CD4-positive, alpha-beta T cell treated with Interleukin-6 at 100 ng/mL for 8 hours (primary cell): Measurements from ENCODE around the gene SDF2.
"Not testable (repeated sequence)": the region's sequence is repeated elsewhere in the genome, so short reads cannot be mapped to it uniquely, and the experiment has no call there.

Experiments used
- DNase-seq: peaks from one replicate; pipeline ENCODE4 v3.0.0-alpha.2; 2020; ENCODE audit warnings: mixed read lengths, low spot score

SDF2 gene

DNA sequence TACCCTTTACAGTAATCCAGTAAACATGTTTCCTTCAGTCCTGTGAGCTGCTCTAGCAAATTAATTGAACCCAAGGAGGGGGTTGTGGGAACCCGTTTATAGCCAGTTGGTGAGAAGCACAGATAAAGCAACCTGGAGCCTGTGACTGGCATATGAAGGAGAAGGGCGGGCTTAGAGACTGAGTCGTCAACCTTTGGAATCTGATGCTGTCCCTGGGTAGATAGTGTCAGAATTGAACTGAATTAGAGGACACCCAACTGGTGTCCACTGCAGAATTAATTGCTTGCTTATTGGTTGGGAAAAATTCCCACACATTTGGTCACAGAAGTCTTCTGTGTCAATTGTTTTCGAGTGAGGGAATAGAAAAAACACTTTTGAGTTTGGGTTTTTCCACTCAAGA lies 34.9 kb downstream of the SDF2 start:
- no peak for DNase-seq

DNA sequence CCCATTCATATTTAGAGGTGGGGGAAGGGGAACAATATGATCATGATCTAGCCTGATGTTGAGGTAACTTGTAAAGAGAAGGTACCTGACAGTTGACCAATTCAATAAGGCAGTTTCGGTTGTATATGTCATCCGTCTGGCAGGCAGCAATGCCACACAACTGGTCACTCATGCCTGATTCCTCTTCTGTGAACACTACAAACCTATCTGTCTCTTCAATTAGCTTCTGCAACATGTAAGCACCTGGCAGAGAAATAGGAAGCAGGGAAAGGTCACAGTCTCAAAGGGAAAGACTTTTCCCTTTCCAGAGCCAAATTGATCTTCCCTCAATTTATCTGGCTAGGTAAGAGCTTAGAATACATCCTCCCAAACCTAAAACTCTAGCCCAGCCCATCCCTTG lies 37.6 kb downstream of the SDF2 start:
- DNase-seq: no peak

DNA sequence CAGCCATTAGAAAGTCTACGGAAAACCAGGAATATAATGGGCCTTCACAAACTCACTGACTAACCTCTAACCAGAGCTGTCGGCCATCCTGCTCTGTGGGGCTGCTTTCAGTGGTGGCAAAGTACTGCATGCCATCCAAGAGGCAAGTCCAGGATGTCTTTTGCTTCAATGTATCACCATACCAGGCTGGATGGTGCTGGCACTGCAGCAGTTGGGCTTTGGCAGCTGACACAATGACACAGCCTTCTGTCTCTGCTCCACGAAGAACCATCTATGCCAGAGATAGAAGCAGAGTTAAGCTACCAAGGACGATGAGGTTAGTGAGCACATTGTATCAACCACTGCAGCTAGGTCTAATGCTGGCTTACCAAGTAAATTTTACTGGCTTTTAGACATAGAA lies 38.0 kb downstream of the SDF2 start:
- DNase-seq: no peak

DNA sequence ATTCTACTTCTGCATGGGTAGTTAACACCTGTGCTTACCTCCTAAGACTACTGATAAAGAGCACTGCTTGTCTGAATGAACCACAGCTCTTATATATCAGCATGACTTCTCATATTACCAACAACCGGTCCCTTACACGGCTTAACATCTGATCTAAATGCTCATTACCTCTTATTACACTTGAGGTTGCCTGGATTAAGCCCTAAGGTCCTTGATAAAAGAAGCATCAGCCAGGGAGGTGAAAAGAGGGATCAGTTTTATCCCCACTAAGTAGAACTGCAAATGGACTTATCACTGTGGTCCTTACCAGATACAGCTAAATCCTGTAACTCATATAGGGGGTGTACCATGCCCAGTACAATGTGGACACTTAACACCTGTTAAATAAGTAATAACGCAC lies 39.5 kb downstream of the SDF2 start:
- DNase-seq: no peak

DNA sequence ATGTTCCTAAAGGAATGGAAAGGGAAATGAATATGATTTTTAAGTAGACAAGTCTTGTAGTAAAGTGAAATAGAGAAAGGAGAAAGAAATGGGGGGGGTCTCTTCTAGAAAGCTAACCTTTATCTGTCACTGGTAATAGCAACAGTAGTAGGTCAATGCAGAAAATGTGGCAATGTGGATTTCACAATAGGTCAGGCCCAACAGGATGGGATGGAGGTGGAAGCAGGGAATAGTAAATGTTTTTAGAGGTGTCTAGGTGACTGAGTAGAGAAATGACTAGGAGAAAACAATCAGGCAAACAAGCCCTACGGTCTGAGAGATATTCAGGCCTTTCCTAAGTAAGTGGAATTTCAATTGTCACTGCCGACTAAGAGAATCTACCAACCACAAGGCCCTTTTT lies 41.7 kb downstream of the SDF2 start:
- DNase-seq: no peak

DNA sequence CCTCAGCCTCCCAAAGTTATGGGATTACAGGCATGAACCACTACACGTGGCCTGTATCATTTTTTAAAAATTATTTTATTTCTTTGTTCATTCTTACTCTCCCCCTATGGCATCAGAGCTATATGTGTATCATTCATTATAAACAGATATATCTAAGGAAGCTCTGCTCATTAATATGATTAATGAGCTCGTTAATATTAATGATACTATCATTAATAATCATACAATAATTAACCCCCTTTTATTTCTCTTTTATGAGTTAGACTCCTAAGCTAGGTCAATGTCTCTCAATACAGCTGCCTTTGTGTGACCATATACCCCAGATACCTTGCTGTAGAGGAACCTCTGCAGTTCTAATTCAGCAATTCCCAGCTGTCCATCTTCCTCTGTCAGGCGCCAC lies 43.2 kb downstream of the SDF2 start:
- no peak for DNase-seq

DNA sequence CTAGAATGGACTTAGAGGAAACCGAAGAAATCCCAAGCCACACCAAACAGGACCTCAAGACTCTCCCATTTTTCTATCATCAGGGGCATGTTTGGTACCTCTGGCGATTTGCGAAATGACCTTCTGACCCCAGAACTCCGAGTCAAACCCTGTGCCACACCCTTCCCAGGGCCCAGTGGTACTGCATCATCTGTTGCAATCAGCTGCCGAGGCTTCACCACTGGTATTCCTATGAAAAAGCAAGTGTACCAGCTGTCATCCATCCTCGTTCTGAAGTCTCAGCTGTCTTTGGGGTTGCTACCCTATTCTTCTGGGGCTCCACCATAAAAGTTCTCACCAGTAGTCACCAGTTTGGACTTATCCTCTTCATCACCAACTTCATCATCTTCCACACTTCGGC lies 45.4 kb downstream of the SDF2 start:
- no peak for DNase-seq

DNA sequence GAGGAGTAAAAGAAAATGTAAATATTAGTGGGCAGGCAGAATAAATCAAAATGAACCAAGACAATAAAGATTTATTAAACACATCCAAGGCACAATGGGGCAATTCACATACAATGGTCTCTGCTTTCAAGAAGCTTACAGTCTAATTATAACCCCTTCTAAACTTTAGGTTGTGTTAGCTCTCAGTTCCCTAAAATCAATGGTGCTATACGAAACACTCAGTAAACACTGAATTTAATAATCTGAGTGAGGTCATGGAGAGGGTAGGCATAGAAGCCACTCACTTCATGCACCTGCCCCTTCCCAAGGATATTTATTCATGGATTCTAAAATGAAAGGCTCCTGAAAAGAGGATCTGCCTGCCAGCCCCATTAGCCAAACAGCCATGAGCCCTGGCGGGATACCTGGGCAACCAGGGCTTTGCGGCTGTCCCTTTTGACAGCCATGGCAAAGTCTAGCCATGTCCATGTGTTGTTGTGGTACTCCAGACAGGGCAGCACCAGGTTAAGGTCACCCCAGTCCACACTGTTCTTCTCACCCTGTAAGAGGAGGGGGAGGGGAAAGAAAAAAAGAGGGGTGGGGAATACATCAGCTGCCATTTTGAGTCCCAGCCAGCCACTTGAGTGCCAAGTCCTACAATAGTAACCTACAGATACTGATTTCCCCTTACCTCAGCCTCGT lies 46.3 kb downstream of the SDF2 start:
- DNase-seq: no peak

DNA sequence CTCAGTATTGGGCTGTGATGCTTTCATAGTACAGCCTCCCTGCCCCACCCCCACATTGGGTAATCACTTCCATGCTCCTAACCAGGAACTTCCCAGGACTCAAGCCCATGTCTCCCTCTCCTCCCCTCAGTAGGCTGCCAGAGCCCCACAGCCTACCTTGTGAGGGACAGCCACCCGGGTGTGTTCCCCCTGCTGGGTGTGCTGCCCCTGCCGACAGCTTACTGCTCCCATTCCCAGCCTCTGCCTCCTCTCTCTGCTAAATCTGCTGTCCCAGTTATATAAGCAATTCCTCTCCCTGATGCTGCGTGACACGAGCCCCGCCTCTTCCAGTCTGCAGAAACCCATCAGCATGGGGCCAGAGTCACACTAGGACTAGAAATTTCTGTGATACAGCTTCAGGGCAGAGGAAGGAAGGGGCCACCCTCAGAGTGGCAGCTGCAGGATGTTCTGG lies 47.8 kb downstream of the SDF2 start, which contains the start of gene RSKR:
Gene RSKR (minus strand): TSS at position 255 of the 451 bp plus-strand sequence. CDS start 24 bp downstream, at position 231.
- no peak for DNase-seq

DNA sequence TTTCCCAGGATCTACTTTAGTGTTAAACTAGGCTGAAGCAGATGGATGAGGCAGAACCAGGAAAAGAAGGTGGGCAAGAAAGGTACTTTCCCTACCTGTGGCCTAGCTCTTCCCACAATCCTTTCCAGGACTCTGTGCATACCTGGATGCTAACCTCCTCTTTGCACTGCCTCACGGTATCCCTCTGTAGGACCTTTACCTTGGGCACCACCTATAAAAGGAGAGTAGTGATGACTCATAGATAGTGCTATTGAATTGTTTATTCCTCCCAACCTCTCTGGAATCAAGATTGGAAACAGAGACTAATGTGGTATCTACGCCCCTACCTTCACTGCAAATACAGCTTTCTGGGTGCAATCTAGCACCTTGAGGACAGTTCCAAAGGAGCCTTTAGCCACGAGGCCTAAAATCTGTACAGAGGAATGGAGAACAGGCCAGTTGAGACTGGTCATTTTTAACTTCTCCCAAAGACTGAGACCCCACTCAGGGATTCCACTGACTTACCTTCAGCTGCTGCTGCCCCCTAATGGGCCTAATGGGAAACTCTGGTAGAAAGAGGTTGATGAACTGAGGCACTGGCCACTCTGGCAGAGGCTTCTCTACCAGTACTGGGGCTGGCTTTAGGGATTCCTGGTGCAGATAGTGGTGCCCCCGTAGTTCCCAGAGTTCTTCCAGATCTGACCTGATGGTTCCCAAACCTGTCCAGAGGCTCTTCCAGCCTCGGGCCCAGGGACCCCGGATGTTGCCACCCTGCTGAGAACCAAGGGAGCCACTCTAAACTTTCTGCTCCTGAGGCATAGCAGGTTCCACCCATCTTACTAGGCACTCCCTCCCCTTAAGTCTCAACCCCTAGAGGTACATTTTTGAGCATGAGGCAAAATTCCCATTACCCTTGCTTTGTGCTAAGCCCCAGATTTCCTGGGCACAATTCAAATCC lies 48.5 kb downstream of the SDF2 start:
- peak; percentile 32 for DNase-seq

DNA sequence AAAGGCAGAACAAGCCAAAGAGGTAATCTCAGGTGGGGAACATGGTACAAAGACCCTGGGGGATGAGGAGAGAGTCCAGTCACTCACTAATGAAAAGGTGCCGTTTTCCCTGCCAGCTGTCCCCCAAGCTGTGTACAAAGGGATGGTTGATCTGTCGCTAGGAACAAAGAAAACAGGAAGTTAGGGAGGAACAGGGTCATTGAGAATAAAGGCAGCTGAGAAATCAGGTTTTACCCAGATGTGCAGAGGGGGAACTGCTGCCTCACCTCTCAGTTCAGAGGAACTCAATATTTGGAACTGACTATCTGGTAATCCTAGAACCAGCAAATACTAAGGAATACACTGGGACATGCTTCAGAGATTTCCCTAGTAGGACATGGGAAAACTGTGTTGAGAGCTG lies 49.2 kb downstream of the SDF2 start:
- no peak for DNase-seq

DNA sequence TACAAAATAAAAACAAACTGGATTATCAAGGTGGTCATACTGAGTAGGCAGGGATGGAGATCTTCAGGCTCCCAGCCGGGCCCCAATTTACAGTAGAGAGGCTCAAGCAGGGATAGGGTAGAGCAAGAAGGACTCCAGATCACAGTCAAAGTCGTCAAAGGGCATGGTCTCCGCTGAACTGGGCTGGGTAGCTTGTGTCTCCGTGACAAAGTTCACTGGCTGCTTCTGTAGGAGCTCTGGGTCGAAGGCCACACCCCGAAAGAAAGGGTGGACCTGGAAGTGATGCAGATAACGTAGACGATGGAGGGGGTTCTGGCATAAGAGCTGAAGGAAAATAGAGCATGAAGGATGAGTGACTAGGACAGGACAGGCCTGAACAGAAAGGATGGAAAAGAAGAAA lies 51.3 kb downstream of the SDF2 start:
- DNase-seq: no peak

DNA sequence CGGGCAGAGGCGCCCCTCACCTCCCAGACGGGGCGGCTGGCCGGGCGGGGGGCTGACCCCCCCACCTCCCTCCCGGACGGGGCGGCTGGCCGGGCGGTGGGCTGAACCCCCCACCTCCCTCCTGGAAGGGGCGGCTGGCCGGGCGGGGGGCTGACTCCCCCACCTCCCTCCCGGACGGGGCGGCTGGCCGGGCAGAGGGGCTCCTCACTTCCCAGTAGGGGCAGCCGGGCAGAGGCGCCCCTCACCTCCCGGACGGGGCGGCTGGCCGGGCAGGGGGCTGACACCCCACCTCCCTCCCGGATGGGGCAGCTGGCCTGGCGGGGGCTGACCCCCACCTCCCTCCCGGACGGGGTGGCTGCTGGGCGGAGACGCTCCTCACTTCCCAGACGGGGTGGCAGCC lies 57.7 kb downstream of the SDF2 start:
- not testable (repeated sequence) for DNase-seq

DNA sequence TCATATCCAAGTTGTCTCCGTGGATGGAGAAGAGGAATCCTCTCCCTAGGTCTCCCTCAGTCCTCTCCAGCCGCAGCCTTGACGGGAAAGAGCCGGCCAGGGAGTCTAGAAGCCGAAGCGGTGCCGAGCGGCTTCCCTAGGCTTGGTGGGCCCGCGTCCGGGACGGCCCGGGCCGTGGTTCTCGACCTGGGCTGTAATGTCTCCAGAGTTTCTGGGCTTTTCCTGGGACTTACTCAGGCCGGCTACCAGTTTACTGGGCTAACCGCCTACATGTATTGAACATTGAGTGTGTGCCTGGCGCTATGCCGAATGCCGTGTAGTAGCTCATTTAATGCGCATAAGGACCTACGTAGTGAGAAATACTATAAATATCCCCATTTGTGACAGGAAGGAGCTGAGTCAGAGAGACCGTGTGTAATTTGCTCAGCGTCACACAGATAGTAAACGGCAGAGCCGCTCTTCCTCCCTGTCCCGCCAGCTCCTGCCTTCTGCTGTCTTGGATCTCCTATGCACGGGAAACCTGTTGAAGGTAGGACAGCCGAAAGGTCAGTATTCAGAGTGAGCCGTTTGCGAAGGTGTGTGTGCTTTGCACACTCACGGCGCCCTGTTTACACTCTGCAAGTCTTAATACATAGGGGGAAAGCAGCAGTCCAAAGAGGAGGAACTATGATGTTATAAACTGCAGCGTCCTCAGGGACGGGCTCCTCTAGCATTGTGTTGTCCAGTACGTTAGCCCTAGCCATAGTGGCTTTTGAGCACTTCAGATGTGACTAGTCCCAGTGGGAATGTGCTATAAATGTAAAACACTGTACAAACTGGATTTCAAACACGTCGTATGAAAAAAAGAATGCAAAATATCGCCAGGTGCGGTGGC lies 62.2 kb downstream of the SDF2 start:
- peak; percentile 53 for DNase-seq

DNA sequence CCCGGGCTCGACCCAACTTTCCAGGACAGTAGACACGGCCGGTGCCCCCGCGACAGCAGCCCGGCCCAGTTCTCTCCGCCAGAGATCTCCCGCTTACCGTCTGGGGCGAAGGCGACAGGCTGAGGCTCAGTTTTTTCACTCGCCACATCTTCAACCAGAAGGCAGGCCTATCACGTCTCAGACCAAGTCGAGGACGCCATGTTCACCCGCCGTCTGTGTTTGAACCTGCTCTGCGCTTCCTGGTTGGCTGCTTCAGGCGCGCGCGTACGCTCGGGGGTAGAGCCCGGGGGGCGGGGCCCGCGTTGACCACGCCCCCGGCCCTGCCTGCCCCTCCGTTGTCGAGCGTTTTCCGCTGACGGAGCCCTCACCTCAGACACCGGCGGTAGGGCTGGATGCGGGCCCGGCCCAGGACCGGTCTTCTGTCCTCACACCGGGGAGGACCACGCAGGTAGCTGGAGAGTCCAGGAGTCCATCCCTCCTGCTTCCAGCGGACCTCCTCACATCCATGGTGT lies 62.9 kb downstream of the SDF2 start, which contains the start of gene SPAG5:
Gene SPAG5 (minus strand): TSS at position 227 of the 512 bp plus-strand sequence. CDS start 79 bp downstream, at position 148.
- peak; percentile 94 for DNase-seq

DNA sequence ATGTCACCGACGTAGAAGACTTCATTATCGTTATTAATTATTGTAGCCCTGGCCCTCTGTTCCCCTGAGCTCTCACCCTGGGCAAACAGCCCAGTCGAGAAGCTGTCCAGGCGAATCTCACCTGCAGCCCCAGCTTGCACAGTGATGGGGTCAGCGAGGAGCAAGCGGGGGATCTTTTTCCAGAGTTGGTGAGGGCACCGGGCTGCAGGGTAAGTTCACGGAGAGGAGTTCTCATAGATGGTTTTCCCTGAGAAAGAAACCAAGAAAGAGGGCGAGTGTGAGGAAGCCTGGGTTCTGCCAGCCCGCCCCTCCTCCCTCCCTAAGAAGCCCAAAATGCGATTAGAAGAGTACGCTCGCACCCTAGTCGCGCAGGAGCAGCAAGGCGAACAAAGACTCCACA lies 63.3 kb downstream of the SDF2 start:
- no peak for DNase-seq
